Activated CD4-positive, alpha-beta T cell treated with anti-CD3 and anti-CD28 coated beads for 36 hours (primary cell): ENCODE results near the gene STRA6. TPM values are rescaled to one million over a fixed set of nuclear protein-coding genes. Genes with fewer than 3 reads are reported as not detected.

Experiments used
- ATAC-seq: fragments of 200-7000 bp; cut with Tn5 transposase; one replicate; pipeline ENCODE4 v1.10.0; 2021; ENCODE audit warnings: mild to moderate bottlenecking, moderate library complexity
- CTCF ChIA-PET: fragments of 350-600 bp; sonication (Branson Sonifier 250); formaldehyde crosslinking; loops from one replicate; lab custom pipeline; 2021; ENCODE audit warnings: antibody characterized with exemption; lab: Charles Lee
- POLR2A ChIA-PET: fragments of 350-600 bp; sonication (Branson Sonifier 250); formaldehyde crosslinking; loops from one replicate; lab custom pipeline; 2021; ENCODE audit warnings: antibody characterized with exemption, inconsistent platforms; lab: Charles Lee
- DNase-seq: peaks from one replicate; pipeline ENCODE4 v3.0.0-alpha.2; 2020
- H3K27ac Mint-ChIP-seq: one replicate; pipeline ENCODE4 v1.8.0; 2021; ENCODE audit warnings: mixed read lengths
- H3K27me3 Mint-ChIP-seq: one replicate; pipeline ENCODE4 v1.8.0; 2021; ENCODE audit warnings: mixed read lengths
- H3K36me3 Mint-ChIP-seq: one replicate; pipeline ENCODE4 v1.8.0; 2021; ENCODE audit warnings: low read depth, mixed read lengths
- H3K4me1 Mint-ChIP-seq: one replicate; pipeline ENCODE4 v1.8.0; 2021; ENCODE audit warnings: mixed read lengths
- H3K4me3 Mint-ChIP-seq: one replicate; pipeline ENCODE4 v1.8.0; 2021; ENCODE audit warnings: mild to moderate bottlenecking, moderate library complexity, mixed read lengths
- H3K9me3 Mint-ChIP-seq: one replicate; pipeline ENCODE4 v1.8.0; 2021; ENCODE audit warnings: low read depth, mixed read lengths
- intact Hi-C, 2 experiments: fragments of 100-400 bp; cut with DNase I in 1 of 2; cut with micrococcal nuclease in 1 of 2; formaldehyde crosslinking; loops; one replicate each; pipeline versions ENCODE4 v1.14.2 to v1.15.1; 2022 to 2024; cut with DNase I, micrococcal nuclease
- total RNA-seq, 2 experiments: library from RNA; stranded (reverse); gene quantifications; one replicate each; pipeline ENCODE4 v1.2.3, GENCODE V29; 2021

The STRA6 gene
- total RNA-seq, 2 experiments from 2014 or later = not detected

GRCh38 chr15:74210729-74211128 lies 8.1 kb upstream of the STRA6 start:
- intact Hi-C loops = no loop called here
- H3K27ac Mint-ChIP-seq = no peak overlapping the region
- no peak for DNase-seq
- ChIA-PET CTCF (no interaction called here), POLR2A (no interaction called here)
- peaks cover 2% of the 10 kb centered on the region for H3K27me3 Mint-ChIP-seq
- no peak overlapping the region for H3K4me3 Mint-ChIP-seq
- no peaks in the 10 kb centered on the region for H3K4me1 Mint-ChIP-seq
- no peak for ATAC-seq
- no peaks in the 10 kb centered on the region for H3K36me3 Mint-ChIP-seq
- H3K9me3 Mint-ChIP-seq = no peaks in the 10 kb centered on the region

- no peak overlapping the region for H3K4me3 Mint-ChIP-seq
Observed at GRCh38 chr15:74209997-74210671, 7.5 kb upstream of the STRA6 start.

GRCh38 chr15:74209560-74209958 lies 7.0 kb upstream of the STRA6 start:
- DNase-seq = no peak
- no peak for ATAC-seq
- H3K4me3 Mint-ChIP-seq = no peak overlapping the region
- H3K36me3 Mint-ChIP-seq = no peaks in the 10 kb centered on the region
- peaks cover 2% of the 10 kb centered on the region for H3K27me3 Mint-ChIP-seq
- no peak overlapping the region for H3K27ac Mint-ChIP-seq
- intact Hi-C loops = no loop called here
- ChIA-PET CTCF (no interaction called here), POLR2A (no interaction called here)
- no peaks in the 10 kb centered on the region for H3K4me1 Mint-ChIP-seq
- no peaks in the 10 kb centered on the region for H3K9me3 Mint-ChIP-seq

More at GRCh38 chr15:74209997-74210671, 7.5 kb upstream of the STRA6 start:
- ChIA-PET POLR2A (no interaction called here), CTCF (no interaction called here)
- Mint-ChIP-seq H3K4me1 (no peaks in the 10 kb centered on the region), H3K36me3 (no peaks in the 10 kb centered on the region), H3K9me3 (no peaks in the 10 kb centered on the region), H3K27ac (no peak overlapping the region), H3K27me3 (peaks cover 2% of the 10 kb centered on the region)
- intact Hi-C loops = no loop called here
- no peak for ATAC-seq
- DNase-seq = no peak

- Mint-ChIP-seq H3K27ac (no peak overlapping the region), H3K9me3 (no peaks in the 10 kb centered on the region), H3K4me1 (no peaks in the 10 kb centered on the region), H3K27me3 (peaks cover 2% of the 10 kb centered on the region), H3K36me3 (no peaks in the 10 kb centered on the region), H3K4me3 (no peak overlapping the region)
- no peak for ATAC-seq
- intact Hi-C loops = no loop called here
- ChIA-PET CTCF (no interaction called here), POLR2A (no interaction called here)
- DNase-seq = no peak
Observed at GRCh38 chr15:74208901-74209559, 6.4 kb upstream of the STRA6 start.

GRCh38 chr15:74208496-74208895 lies 5.9 kb upstream of the STRA6 start:
- no peaks in the 10 kb centered on the region for H3K36me3 Mint-ChIP-seq
- H3K9me3 Mint-ChIP-seq = no peaks in the 10 kb centered on the region
- H3K27me3 Mint-ChIP-seq = peaks cover 2% of the 10 kb centered on the region
- H3K4me3 Mint-ChIP-seq = no peak overlapping the region
- H3K27ac Mint-ChIP-seq = no peak overlapping the region
- no peaks in the 10 kb centered on the region for H3K4me1 Mint-ChIP-seq
- ChIA-PET CTCF (no interaction called here), POLR2A (no interaction called here)
- intact Hi-C loops = no loop called here
- DNase-seq = no peak
- ATAC-seq = no peak

GRCh38 chr15:74207652-74208440 lies 5.3 kb upstream of the STRA6 start:
- Mint-ChIP-seq H3K9me3 (no peaks in the 10 kb centered on the region), H3K4me1 (peaks cover 2% of the 10 kb centered on the region), H3K27me3 (peaks cover 2% of the 10 kb centered on the region), H3K36me3 (no peaks in the 10 kb centered on the region), H3K4me3 (no peak overlapping the region), H3K27ac (no peak overlapping the region)
- ATAC-seq (no peak), DNase-seq (no peak)
- intact Hi-C loops = no loop called here
- ChIA-PET POLR2A (no interaction called here), CTCF (no interaction called here)

- Mint-ChIP-seq H3K4me1 (peaks cover 3% of the 10 kb centered on the region), H3K27ac (no peak overlapping the region), H3K9me3 (no peaks in the 10 kb centered on the region), H3K4me3 (no peak overlapping the region), H3K36me3 (no peaks in the 10 kb centered on the region), H3K27me3 (peaks cover 2% of the 10 kb centered on the region)
- DNase-seq = no peak
- POLR2A ChIA-PET = no interaction called here
- intact Hi-C loops = no loop called here
- CTCF ChIA-PET = no interaction called here
- no peak for ATAC-seq
Observed at GRCh38 chr15:74206801-74207281, 4.3 kb upstream of the STRA6 start.

- ChIA-PET CTCF (no interaction called here), POLR2A (no interaction called here)
- Mint-ChIP-seq H3K9me3 (no peaks in the 10 kb centered on the region), H3K36me3 (no peaks in the 10 kb centered on the region), H3K4me1 (peaks cover 3% of the 10 kb centered on the region), H3K27me3 (peaks cover 4% of the 10 kb centered on the region), H3K27ac (no peak overlapping the region), H3K4me3 (no peak overlapping the region)
- no peak for ATAC-seq
- no peak for DNase-seq
- intact Hi-C loops = no loop called here
Observed at GRCh38 chr15:74205582-74205947, 3.0 kb upstream of the STRA6 start.

- peaks cover 5% of the 10 kb centered on the region for H3K4me1 Mint-ChIP-seq
- H3K9me3 Mint-ChIP-seq = no peaks in the 10 kb centered on the region
- intact Hi-C loops = no loop called here
- ATAC-seq (no peak), DNase-seq (no peak)
- H3K36me3 Mint-ChIP-seq = no peaks in the 10 kb centered on the region
- peaks cover 4% of the 10 kb centered on the region for H3K27me3 Mint-ChIP-seq
- no peak overlapping the region for H3K27ac Mint-ChIP-seq
- POLR2A ChIA-PET = no interaction called here
- no peak overlapping the region for H3K4me3 Mint-ChIP-seq
- CTCF ChIA-PET = no interaction called here
Observed at GRCh38 chr15:74203914-74204431, 1.4 kb upstream of the STRA6 start.

- H3K27me3 Mint-ChIP-seq = peaks cover 2% of the 10 kb centered on the region
- intact Hi-C loops = no loop called here
- ChIA-PET CTCF (interaction anchor here (0.6 kb wide), 1 partner anchor 181 kb away, joined by 3 read pairs; no protein-coding TSS in a partner anchor), POLR2A (interaction anchor here (0.7 kb wide), 2 partner anchors 40 to 45 kb away, joined by 3 to 7 read pairs; no protein-coding TSS in a partner anchor)
- no peak for DNase-seq
- H3K4me1 Mint-ChIP-seq = peaks cover 5% of the 10 kb centered on the region
- H3K4me3 Mint-ChIP-seq = no peak overlapping the region
- no peaks in the 10 kb centered on the region for H3K36me3 Mint-ChIP-seq
- H3K9me3 Mint-ChIP-seq = no peaks in the 10 kb centered on the region
- ATAC-seq = no peak
- no peak overlapping the region for H3K27ac Mint-ChIP-seq
Observed at GRCh38 chr15:74201710-74202420, 722 bp downstream of the STRA6 start.

- no peak overlapping the region for H3K27ac Mint-ChIP-seq
- DNase-seq (no peak), ATAC-seq (no peak)
- peaks cover 2% of the 10 kb centered on the region for H3K27me3 Mint-ChIP-seq
- ChIA-PET CTCF (interaction anchor here (1.1 to 1.2 kb wide), 2 partner anchors 11 to 26 kb away, joined by 3 to 4 read pairs; no protein-coding TSS in a partner anchor), POLR2A (no interaction called here)
- H3K4me3 Mint-ChIP-seq = no peak overlapping the region
- intact Hi-C loops = no loop called here
- no peaks in the 10 kb centered on the region for H3K9me3 Mint-ChIP-seq
- H3K4me1 Mint-ChIP-seq = peaks cover 5% of the 10 kb centered on the region
- H3K36me3 Mint-ChIP-seq = no peaks in the 10 kb centered on the region
Observed at GRCh38 chr15:74200871-74201419, 1.6 kb downstream of the STRA6 start.
